ENCODE measurements around the gene GBF1.

Gene GBF1

GRCh38 chr10:102413806-102414561 lies 168.7 kb downstream of the GBF1 start:
- intact Hi-C loops (cut with DNase I): no loop called here
- DNase-seq: peak in 3 of 10 donors; percentile 61 to 79 (median 71)

GRCh38 chr10:102414749-102415148 lies 169.4 kb downstream of the GBF1 start:
- intact Hi-C loops (cut with DNase I): no loop called here
- peak in 1 of 10 donors; percentile 81 for DNase-seq

- intact Hi-C loops (cut with DNase I): no loop called here
- no peak for DNase-seq
Observed at GRCh38 chr10:102416283-102416682, 171.0 kb downstream of the GBF1 start.

GRCh38 chr10:102416695-102417094 lies 171.4 kb downstream of the GBF1 start:
- intact Hi-C loops (cut with DNase I): no loop called here
- DNase-seq: peak in 1 of 10 donors; percentile 58

- intact Hi-C loops (cut with DNase I): no loop called here
Observed at GRCh38 chr10:102418622-102419268, 173.4 kb downstream of the GBF1 start, which contains the start of gene PSD. PSD (minus strand) TSS chr10:102418785; CDS start chr10:102417038, 1,747 bp downstream.

GRCh38 chr10:102419269-102420180 lies 174.2 kb downstream of the GBF1 start:
- intact Hi-C loops (cut with DNase I): loop anchor here (5.0 kb wide), 1 partner anchor 43 kb away; no protein-coding TSS in a partner anchor
- peak; percentile 72 to 97 (median 81) for DNase-seq

More at GRCh38 chr10:102418622-102419268, 173.4 kb downstream of the GBF1 start, which contains the start of gene PSD:
- DNase-seq: peak in 5 of 10 donors; percentile 57 to 94 (median 86)

GRCh38 chr10:102420181-102420713 lies 174.9 kb downstream of the GBF1 start:
- intact Hi-C loops (cut with DNase I): loop anchor here (5.0 kb wide), 1 partner anchor 42 kb away; no protein-coding TSS in a partner anchor
- peak in 1 of 10 donors; percentile 77 for DNase-seq

- intact Hi-C loops (cut with DNase I): loop anchor here (1.0 to 5.0 kb wide), 2 partner anchors 11 to 41 kb away; partner anchors contain the start of gene CUEDC2
- peak; percentile 89 to 99 (median 94) for DNase-seq
Observed at GRCh38 chr10:102420714-102421506, 175.6 kb downstream of the GBF1 start, which contains the start of gene FBXL15. FBXL15 (plus strand) TSS chr10:102420836; CDS start chr10:102421130, 294 bp downstream.

GRCh38 chr10:102421507-102421756 lies 176.1 kb downstream of the GBF1 start:
- intact Hi-C loops (cut with DNase I): loop anchor here (1.0 to 5.0 kb wide), 2 partner anchors 11 to 41 kb away; partner anchors contain the start of gene CUEDC2

GRCh38 chr10:102421757-102422512 lies 176.6 kb downstream of the GBF1 start:
- intact Hi-C loops (cut with DNase I): loop anchor here (1.0 to 5.0 kb wide), 3 partner anchors 10 to 40 kb away; partner anchors contain the start of gene CUEDC2
- peak in 2 of 10 donors; percentile 83 to 90 for DNase-seq

More at GRCh38 chr10:102421507-102421756, 176.1 kb downstream of the GBF1 start:
- no peak for DNase-seq

DNA sequence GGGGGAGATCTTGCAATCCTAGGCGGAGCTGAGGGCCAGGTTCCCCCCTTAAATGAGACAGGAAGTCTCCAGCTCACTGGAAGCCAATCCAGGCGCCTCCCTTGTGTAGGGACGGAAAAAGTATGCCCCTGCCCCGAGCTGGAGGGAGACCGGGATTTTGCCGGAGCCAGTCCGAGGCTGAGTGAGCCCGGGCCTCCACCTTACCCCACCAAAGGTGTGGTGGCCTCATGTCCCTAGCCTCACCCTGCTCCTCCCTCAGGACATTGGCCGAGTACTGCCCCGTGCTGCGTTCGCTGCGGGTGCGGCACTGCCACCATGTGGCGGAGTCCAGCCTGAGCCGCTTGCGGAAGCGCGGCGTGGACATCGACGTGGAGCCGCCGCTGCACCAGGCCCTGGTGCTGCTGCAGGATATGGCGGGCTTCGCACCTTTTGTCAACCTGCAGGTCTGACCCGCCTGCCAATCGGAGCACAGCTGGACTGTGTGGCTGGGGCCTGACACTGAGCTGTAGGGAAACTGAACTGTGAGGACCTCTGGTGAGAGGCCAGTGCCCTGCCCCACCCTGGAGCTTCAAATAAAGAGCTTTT lies 177.3 kb downstream of the GBF1 start:
- peak; percentile 54 to 96 (median 79) for DNase-seq
- intact Hi-C loops (cut with DNase I): loop anchor here (1.0 to 5.0 kb wide), 2 partner anchors 28 to 40 kb away; no protein-coding TSS in a partner anchor

DNA sequence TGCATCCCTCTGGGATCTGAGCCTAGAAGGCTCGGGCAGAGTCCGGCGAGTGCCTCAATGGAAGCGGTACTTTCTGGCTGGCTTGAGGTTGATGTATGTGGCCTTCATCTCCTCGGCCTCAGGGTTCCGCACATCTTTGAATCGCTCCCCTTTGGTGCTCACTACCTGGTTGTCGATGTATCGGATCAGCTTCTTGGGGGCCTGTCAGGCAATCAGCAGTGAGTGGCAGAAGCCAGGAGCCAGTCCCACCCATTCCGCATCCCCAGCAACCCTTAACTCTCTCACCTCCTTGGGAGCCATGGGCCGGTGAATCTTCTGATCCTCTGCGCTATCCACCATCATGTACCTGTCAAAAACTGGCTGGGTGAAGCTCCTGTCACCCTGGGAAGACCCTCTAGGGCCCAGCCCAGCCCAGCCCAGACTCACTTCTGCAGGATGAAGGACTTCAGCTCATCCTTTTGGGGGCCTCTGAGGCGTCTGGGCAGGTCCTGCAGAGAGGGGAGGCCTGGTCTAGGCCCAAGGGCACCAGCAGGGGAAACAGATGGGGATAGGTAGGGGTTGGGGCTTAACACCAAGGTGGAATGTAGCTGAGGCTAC lies 178.1 kb downstream of the GBF1 start:
- DNase-seq: peak in 1 of 10 donors; percentile 24
- intact Hi-C loops (cut with DNase I): loop anchor here (5.0 kb wide), 1 partner anchor 39 kb away; no protein-coding TSS in a partner anchor

GRCh38 chr10:102424145-102424544 lies 178.8 kb downstream of the GBF1 start:
- no peak for DNase-seq
- intact Hi-C loops (cut with DNase I): loop anchor here (5.0 kb wide), 1 partner anchor 38 kb away; no protein-coding TSS in a partner anchor

DNA sequence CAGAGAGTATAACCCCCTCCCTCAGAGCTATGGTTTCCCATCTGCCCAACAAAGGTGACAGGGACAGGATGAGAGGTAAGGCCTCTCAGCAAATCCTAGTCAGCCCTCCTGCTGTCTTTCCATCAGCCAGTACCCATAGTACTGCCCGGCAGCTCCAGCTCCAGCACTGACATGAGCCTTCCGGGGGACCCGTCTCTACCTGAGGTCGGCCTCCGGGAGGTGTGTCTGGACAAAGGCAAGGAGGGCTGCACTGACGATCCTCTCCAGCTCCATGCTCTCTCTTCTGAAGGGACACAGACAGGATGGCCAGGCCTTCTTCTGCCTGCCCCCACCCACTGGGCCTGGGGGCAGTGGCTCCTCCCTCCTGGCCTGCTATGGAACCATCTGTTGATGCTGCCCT lies 179.6 kb downstream of the GBF1 start:
- no peak for DNase-seq
- intact Hi-C loops (cut with DNase I): loop anchor here (5.0 kb wide), 1 partner anchor 37 kb away; no protein-coding TSS in a partner anchor

DNA sequence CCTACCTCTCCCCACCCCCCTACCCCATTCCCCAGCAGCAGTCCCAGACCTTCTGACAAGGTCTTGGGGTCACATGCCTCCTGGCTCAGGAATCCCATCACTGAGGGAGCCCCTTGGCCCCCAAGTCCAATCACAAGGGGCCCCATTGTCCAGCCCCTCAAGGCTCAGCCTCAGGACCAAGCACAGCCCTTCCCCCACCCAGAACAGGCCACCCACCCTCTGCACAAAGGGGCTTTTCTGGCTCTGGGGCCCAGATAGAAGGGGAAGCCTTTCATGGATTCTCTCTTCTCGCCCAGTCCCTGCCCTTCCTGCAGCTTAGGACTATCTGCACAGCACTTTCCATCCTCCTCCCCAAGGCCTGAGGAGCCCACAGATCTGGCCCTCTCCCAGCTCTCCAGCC lies 180.1 kb downstream of the GBF1 start:
- intact Hi-C loops (cut with DNase I): no loop called here
- DNase-seq: no peak

DNA sequence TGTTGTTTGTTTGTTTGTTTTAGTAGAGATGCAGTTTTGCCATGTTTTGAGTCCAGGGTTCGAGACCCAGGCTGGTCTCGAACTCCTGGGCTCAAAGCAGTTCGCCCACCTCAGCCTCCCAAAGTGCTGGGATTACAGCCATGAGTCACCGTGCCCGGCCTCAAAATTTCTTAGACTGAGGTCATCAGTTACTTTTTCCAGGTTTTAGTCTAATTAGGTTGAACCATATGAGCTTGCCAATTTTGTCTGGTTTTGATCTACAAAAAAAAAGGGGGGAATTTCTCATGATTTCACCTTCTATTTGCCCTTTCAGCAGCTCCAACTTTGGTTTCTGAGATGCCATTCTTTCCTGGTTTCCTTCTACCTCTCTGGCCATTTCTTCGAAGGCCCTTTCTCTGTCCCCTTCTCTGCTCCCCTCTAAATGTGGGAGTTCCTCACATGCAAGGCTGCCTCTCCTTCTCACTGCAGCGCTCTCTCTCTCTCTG lies 181.5 kb downstream of the GBF1 start:
- DNase-seq: peak in 1 of 10 donors; percentile 16
- intact Hi-C loops (cut with DNase I): no loop called here

- intact Hi-C loops (cut with DNase I): no loop called here
- DNase-seq: peak in 2 of 10 donors; percentile 14 to 55
Observed at GRCh38 chr10:102429468-102429867, 184.1 kb downstream of the GBF1 start.

Measured in posterior cingulate gyrus (tissue), 11 donors.